Measurements from ENCODE around the gene CCDC88B. TPM values are rescaled to one million over a fixed set of nuclear protein-coding genes. Genes with fewer than 3 reads are reported as not detected.
"Not testable (repeated sequence)": the region's sequence is repeated elsewhere in the genome, so short reads cannot be mapped to it uniquely, and the experiment has no call there.

The CCDC88B gene
- total RNA-seq, 4 donors from 2014 or later: 0.98 to 5.2 (median 2.1) TPM

DNA sequence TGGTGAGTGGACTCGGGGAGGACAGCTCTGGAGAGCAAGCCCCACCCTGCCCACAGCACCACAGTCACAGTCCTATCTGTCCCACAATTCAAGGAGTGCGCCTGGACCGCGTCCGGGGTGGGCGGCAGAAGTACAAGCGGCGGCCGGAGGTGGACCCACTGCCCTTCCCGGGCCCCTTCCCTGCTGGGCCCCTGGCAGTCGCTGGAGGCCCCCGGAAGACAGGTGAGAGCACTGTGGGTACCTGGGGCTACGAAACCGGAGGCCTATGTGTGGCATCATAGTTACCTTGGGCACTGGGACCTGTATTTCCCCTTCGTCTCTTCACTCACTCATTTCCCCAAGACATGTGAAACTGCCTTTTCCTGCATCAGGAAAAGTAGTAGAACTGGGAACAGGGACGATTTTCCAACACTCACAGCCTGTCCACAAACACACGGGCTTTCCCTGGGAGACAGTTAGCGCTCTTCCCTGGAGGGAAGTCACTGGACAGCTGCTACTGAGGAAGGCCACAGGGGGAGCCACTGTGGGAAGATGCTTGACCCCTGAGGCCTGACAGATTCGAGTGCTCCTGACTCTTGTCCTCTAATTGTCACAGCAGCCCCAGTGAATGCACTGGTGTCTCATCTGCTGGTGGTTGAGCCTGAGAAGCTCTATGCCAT is 25.7 kb upstream of the CCDC88B start:
- in situ Hi-C loops (cut with MboI; ENCODE audit: low sequenced_read_pairs in 4 of 4): no loop called here
- DNase-seq (no peak), ATAC-seq (no peak)
- Histone ChIP-seq H3K4me1 (peaks cover 38 to 47% of the 10 kb centered on the region in 2 donors), H3K9me3 (no peaks in the 10 kb centered on the region), H3K27me3 (no peaks in the 10 kb centered on the region), H3K36me3 (peaks cover 0 to 27% of the 10 kb centered on the region in 2 donors), H3K4me3 (peak overlapping the region in 2 of 4 donors; percentile 20 to 27), H3K27ac (peak overlapping the region; percentile 71 to 85 (median 75))
- intact Hi-C loops (cut with DNase I; ENCODE audit: low total_unique reads): no loop called here
- no peak for TF ChIP-seq CTCF (IDR thresholded peaks at IDR 0.05 in 4 of 5, conservative IDR thresholded peaks at IDR 0.05 in 1 of 5)
- no peak for TF ChIP-seq POLR2A (IDR thresholded peaks at IDR 0.05)

DNA sequence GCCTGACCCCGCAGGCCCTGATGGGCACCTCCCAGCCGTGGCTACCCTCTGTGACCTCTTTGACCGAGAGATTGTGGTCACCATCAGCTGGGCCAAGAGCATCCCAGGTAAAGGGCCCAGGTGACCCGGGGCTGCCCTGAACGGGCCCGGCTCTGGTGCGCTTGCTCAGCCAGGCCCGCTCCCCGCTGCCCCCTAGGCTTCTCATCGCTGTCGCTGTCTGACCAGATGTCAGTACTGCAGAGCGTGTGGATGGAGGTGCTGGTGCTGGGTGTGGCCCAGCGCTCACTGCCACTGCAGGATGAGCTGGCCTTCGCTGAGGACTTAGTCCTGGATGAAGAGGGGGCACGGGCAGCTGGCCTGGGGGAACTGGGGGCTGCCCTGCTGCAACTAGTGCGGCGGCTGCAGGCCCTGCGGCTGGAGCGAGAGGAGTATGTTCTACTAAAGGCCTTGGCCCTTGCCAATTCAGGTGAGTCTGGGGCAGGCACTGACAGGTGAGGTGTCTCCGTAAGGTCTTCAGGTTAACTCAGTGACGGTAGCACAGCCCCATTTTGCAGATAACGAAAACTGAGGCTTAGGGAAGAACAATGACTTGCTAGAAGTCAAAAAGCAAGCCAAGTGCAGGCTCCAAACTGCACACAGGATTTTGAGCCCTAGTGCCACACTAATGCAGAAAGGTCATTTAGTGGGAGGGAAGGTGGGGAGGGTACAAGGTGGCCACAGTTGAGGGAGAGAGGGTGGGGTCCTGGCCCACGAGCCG is 25.0 kb upstream of the CCDC88B start:
- H3K9me3 ChIP-seq: no peaks in the 10 kb centered on the region
- no peak overlapping the region for H3K4me3 ChIP-seq
- DNase-seq: no peak
- peaks cover 0 to 29% of the 10 kb centered on the region in 2 donors for H3K36me3 ChIP-seq
- no peak for ATAC-seq
- in situ Hi-C loops (cut with MboI; ENCODE audit: low sequenced_read_pairs in 4 of 4) (no loop called here), intact Hi-C loops (cut with DNase I; ENCODE audit: low total_unique reads) (no loop called here)
- H3K27ac ChIP-seq: peak overlapping the region in 3 of 4 donors; percentile 71 to 85 (median 73)
- peaks cover 39 to 47% of the 10 kb centered on the region in 2 donors for H3K4me1 ChIP-seq
- H3K27me3 ChIP-seq: no peaks in the 10 kb centered on the region
- TF ChIP-seq CTCF (IDR thresholded peaks at IDR 0.05 in 4 of 5, conservative IDR thresholded peaks at IDR 0.05 in 1 of 5): no peak
- TF ChIP-seq POLR2A (IDR thresholded peaks at IDR 0.05): no peak

DNA sequence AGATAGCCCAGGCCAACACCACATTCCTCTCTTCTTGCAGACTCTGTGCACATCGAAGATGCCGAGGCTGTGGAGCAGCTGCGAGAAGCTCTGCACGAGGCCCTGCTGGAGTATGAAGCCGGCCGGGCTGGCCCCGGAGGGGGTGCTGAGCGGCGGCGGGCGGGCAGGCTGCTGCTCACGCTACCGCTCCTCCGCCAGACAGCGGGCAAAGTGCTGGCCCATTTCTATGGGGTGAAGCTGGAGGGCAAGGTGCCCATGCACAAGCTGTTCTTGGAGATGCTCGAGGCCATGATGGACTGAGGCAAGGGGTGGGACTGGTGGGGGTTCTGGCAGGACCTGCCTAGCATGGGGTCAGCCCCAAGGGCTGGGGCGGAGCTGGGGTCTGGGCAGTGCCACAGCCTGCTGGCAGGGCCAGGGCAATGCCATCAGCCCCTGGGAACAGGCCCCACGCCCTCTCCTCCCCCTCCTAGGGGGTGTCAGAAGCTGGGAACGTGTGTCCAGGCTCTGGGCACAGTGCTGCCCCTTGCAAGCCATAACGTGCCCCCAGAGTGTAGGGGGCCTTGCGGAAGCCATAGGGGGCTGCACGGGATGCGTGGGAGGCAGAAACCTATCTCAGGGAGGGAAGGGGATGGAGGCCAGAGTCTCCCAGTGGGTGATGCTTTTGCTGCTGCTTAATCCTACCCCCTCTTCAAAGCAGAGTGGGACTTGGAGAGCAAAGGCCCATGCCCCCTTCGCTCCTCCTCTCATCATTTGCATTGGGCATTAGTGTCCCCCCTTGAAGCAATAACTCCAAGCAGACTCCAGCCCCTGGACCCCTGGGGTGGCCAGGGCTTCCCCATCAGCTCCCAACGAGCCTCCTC is 24.1 kb upstream of the CCDC88B start:
- H3K4me3 ChIP-seq: peak overlapping the region in 1 of 4 donors; percentile 99
- in situ Hi-C loops (cut with MboI; ENCODE audit: low sequenced_read_pairs in 4 of 4); DNase-seq; intact Hi-C loops (cut with DNase I; ENCODE audit: low total_unique reads); H3K27me3 ChIP-seq; H3K9me3 ChIP-seq; ATAC-seq: not testable (repeated sequence)
- peaks cover 0 to 38% of the 10 kb centered on the region in 2 donors for H3K36me3 ChIP-seq
- H3K4me1 ChIP-seq: peaks cover 37 to 47% of the 10 kb centered on the region in 2 donors
- H3K27ac ChIP-seq: peak overlapping the region; percentile 88 to 98 (median 94)

DNA sequence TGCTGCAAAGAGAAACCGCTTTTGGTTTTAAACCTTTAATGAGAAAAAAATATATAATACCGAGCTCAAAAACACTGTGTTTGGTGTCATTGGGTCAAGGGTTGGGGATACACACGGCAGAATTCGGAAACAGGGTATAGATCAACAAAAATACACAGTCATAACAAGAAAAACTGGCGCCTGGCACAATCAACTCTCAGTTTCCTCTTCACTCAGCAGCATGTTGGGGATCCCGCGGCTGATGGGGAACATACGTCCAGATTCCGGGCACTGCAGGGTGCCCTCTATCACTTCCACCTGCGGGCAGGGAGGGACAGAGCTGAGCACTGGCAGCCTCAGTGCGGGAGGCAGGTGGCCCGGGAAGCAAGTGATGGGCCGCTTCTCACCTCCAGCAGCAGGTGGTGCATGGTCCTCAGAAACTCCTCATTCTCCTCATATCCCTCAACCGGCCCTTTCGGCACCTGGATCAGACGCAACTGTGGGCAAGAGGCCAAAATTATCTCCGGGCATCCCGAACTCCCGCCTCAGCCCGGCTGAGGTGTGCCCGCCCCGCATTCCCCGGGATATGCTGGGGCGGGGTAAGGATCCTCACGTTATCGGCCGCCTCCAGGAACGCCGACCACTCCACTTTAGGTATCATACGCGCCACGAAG is 23.2 kb upstream of the CCDC88B start:
- Histone ChIP-seq H3K27ac (peak overlapping the region; percentile 88 to 98 (median 94)), H3K9me3 (no peaks in the 10 kb centered on the region), H3K4me1 (peaks cover 35 to 47% of the 10 kb centered on the region in 2 donors), H3K4me3 (peak overlapping the region; percentile 73 to 99 (median 91)), H3K27me3 (no peaks in the 10 kb centered on the region), H3K36me3 (peaks cover 0 to 44% of the 10 kb centered on the region in 2 donors)
- intact Hi-C loops (cut with DNase I; ENCODE audit: low total_unique reads) (loop anchor here (1.0 kb wide), 1 partner anchor 46 kb away; no protein-coding TSS in a partner anchor), in situ Hi-C loops (cut with MboI; ENCODE audit: low sequenced_read_pairs in 4 of 4) (no loop called here)
- TF ChIP-seq POLR2A (IDR thresholded peaks at IDR 0.05) (no peak), CTCF (IDR thresholded peaks at IDR 0.05 in 4 of 5, conservative IDR thresholded peaks at IDR 0.05 in 1 of 5) (no peak)
- DNase-seq: peak in 1 of 2 donors; percentile 42
- ATAC-seq: peak in 1 of 2 donors; percentile 0
